Nephron (organoid): Measurements from ENCODE around the gene GNAI3.

Experiments used
- H3K27ac Mint-ChIP-seq, 3 experiments: 2 replicates each; pipeline ENCODE4 v1.8.0; 2020; ENCODE audit warnings: mixed read lengths in 3 of 3, mild to moderate bottlenecking in 2 of 3, moderate library complexity in 1 of 3
- H3K27me3 Mint-ChIP-seq: 2 replicates; pipeline ENCODE4 v1.8.0; 2021; ENCODE audit warnings: low read depth, mild to moderate bottlenecking, moderate library complexity, mixed read lengths
- H3K36me3 Mint-ChIP-seq: 2 replicates; pipeline ENCODE4 v1.8.0; 2020; ENCODE audit warnings: low read depth, mixed read lengths
- H3K4me1 Mint-ChIP-seq: 2 replicates; pipeline ENCODE4 v1.8.0; 2020; ENCODE audit warnings: mixed read lengths
- H3K4me3 Mint-ChIP-seq, 3 experiments: 2 replicates each; pipeline ENCODE4 v1.8.0; 2020; ENCODE audit warnings: mild to moderate bottlenecking in 3 of 3, mixed read lengths in 3 of 3, moderate library complexity in 2 of 3
- H3K9me3 Mint-ChIP-seq: 2 replicates; pipeline ENCODE4 v1.8.0; 2020; ENCODE audit warnings: mixed read lengths
- TF ChIP-seq, protein P1 (sequence below), 3 experiments: fragments of 200-600 bp; sonication (generic); IDR thresholded peaks; one replicate each; pipeline ENCODE4 v1.5.0; 2021; ENCODE audit warnings: antibody characterized with exemption in 3 of 3; ENCODE audit not compliant: unreplicated experiment in 3 of 3

GNAI3 gene

DNA sequence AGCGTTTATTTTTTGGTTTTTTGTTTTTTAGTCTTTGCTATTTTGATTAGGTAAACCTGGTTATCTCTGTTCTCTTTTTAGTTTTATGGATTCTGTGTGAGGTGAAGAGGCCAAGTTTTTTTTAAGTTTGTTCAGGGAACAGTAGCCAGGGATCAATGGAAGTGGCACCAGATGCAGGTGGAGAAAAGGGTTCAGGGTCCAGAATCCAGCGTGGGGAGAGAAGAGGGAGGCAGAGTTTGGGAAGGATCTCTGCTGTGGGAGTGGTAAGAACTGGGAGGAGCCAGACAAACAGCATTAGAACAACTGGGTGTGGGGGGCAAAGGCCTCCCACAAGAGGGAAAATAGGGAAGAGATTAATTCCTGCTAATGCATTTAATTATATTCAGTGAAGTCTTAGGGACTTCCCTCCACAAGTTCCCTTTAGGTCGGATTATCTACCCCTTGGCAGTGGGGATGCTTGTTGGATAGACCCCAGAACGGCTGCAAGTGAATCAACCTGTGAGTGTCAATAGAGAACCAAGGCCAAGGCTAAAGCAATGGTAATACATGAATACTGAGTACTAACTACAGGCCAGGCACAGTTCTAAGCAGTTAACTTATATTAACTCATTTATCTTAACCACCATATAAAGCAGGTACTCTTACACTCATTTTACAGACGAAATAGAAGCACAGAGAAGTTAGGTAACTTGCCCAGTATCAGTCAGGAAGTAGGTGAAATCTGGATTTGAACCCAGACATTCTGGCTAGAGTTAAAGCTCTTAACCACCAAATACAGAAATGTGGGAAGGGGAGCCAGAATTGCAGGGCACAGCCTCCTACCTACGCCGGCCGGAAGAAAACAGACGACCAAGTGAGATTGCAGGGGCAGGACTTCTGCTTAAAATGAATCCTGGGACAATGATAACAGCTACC is 70.5 kb downstream of the GNAI3 start:
- peaks cover 52% of the 10 kb centered on the region for H3K4me1 Mint-ChIP-seq
- peak overlapping the region; percentile 96 to 99 (median 98) for H3K4me3 Mint-ChIP-seq
- H3K36me3 Mint-ChIP-seq: no peaks in the 10 kb centered on the region
- H3K9me3 Mint-ChIP-seq: no peaks in the 10 kb centered on the region
- H3K27me3 Mint-ChIP-seq: no peaks in the 10 kb centered on the region
- TF ChIP-seq, protein P1, sequence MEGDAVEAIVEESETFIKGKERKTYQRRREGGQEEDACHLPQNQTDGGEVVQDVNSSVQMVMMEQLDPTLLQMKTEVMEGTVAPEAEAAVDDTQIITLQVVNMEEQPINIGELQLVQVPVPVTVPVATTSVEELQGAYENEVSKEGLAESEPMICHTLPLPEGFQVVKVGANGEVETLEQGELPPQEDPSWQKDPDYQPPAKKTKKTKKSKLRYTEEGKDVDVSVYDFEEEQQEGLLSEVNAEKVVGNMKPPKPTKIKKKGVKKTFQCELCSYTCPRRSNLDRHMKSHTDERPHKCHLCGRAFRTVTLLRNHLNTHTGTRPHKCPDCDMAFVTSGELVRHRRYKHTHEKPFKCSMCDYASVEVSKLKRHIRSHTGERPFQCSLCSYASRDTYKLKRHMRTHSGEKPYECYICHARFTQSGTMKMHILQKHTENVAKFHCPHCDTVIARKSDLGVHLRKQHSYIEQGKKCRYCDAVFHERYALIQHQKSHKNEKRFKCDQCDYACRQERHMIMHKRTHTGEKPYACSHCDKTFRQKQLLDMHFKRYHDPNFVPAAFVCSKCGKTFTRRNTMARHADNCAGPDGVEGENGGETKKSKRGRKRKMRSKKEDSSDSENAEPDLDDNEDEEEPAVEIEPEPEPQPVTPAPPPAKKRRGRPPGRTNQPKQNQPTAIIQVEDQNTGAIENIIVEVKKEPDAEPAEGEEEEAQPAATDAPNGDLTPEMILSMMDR (IDR thresholded peaks at IDR 0.05; ENCODE audit: unreplicated experiment in 3 of 3): no peak
- peak overlapping the region; percentile 74 to 99 (median 83) for H3K27ac Mint-ChIP-seq

DNA sequence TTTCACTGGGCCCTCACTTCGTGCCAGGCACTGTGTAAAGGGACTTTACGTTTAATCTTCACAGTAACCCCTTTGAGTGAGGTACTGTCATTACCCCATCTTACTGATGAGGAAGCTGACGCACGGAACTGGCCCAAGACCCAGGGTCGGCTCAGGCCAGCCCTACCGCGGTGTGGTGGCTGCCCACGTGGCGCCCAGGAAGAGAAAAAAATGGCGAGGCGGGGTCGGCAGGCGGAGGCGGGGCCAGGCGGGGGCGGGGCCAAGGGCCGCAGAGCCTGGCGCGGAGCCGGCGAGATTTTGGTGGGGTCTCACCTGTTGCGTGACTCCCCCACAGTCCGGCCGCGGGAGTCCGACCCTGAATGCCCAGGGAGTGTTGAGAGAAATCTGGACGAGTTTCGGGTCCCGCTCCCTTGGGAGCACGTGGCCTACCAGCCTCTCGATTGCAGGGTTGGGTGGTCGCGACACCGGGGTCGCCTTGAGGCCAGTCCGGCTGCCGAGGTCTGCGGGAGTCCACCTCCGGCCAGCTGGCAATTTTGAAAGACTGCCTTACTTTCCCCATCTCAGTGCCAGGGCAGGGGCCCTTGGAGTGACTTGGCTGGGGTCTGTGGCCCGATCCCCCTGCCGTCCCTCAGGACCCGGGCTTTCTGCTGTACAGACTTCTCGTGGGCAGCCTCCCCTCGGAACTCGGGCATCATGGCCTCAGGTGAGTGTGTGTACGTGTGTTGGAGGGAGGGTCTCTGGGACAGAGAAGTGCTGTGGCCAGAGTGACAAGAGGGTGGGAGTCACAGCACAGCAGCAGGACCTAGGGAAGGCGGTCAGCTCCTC is 71.4 kb downstream of the GNAI3 start, which contains the start of the genes AMPD2 and GNAT2:
Gene AMPD2 (plus strand): TSS at position 262 of the 825 bp plus-strand sequence. CDS start 1,339 bp downstream, outside the sequence.
Gene GNAT2 (minus strand): TSS at position 41 of the 825 bp plus-strand sequence. CDS start 6,746 bp downstream, outside the sequence.
- H3K36me3 Mint-ChIP-seq: no peaks in the 10 kb centered on the region
- H3K4me3 Mint-ChIP-seq: peak within 1 kb of the TSS; percentile 96 to 99 (median 98)
- H3K27ac Mint-ChIP-seq: peak within 1 kb of the TSS; percentile 74 to 99 (median 97)
- H3K4me1 Mint-ChIP-seq: peaks cover 53% of the 10 kb centered on the region
- no peaks in the 10 kb centered on the region for H3K9me3 Mint-ChIP-seq
- TF ChIP-seq, protein P1 (IDR thresholded peaks at IDR 0.05; ENCODE audit: unreplicated experiment in 3 of 3): no peak
- H3K27me3 Mint-ChIP-seq: no peaks in the 10 kb centered on the region

DNA sequence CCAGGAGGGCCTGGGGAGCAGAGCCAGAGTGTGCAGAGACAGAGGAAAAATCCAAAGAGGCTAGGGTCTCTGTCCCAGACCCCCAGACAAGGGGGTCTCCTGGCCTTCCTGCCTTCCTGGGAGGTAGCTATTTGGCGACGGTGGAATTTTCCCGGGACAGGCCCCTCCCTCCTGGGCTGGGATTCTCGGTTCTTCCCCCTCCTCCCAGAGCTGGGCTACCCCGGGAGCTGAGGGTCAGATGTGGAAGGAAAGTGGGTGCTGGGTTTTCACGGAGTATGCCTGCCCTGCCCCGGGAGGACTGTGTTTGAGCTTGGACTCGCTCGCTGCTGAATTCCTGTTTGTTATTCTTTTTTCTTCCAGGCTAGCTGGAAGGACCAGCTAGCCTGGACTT is 72.0 kb downstream of the GNAI3 start:
- Mint-ChIP-seq H3K9me3 (no peaks in the 10 kb centered on the region), H3K27me3 (no peaks in the 10 kb centered on the region), H3K4me3 (peak overlapping the region; percentile 96 to 99 (median 98)), H3K4me1 (peaks cover 55% of the 10 kb centered on the region), H3K27ac (peak overlapping the region; percentile 74 to 99 (median 97)), H3K36me3 (no peaks in the 10 kb centered on the region)
- TF ChIP-seq, protein P1 (IDR thresholded peaks at IDR 0.05; ENCODE audit: unreplicated experiment in 3 of 3): no peak

DNA sequence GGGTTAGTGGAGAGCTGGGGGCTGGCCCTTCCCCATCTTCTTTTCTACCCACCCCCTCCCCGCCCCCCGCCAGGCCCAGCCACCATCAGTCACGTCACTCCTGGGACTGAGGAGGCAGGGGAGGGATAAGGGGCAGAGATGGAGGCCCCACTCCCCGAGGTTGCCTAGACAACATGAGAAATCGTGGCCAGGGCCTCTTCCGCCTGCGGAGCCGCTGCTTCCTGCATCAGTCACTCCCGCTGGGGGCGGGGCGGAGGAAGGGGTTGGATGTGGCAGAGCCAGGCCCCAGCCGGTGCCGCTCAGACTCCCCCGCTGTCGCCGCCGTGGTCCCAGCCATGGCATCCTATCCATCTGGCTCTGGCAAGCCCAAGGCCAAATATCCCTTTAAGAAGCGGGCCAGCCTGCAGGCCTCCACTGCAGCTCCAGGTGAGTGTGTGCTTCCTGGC is 72.4 kb downstream of the GNAI3 start:
- TF ChIP-seq, protein P1 (IDR thresholded peaks at IDR 0.05; ENCODE audit: unreplicated experiment in 3 of 3): no peak
- peaks cover 60% of the 10 kb centered on the region for H3K4me1 Mint-ChIP-seq
- H3K4me3 Mint-ChIP-seq: peak overlapping the region; percentile 96 to 99 (median 98)

DNA sequence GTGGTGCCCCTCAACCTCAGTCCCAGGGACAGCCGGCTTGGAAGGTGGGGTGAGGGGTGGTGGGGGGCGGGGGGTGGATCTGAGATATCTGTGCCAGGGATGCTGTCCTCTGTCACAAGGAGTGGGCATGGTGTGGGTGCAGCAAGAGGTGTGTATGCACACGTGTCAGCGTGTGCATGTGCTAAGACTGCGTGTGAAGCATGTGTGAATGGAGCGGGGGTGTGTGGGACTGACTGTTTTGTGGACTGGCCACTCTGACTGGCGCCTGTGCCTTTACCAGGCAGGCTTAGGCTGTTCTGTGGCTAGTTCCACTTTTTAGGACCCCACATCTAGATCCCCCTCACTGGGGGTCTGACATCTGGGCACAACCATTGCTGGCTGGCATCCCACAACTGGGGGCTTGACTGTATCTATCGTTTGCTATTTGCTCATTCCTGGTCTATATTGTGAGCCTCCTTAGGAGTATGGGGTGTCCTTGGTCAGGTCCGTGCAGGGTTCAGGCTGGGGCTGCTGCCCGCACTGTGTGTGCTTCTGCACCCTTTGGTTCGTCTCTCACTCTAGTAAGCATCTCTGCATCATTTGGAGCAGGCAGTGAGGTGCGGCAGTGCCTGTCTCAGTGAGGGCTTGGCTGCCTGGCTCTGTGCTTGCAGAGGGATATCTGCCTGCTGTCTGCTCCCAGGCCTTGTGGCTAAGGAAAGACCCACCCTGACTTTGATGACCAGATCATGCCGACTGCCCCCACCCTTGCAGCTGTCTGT is 73.1 kb downstream of the GNAI3 start:
- H3K9me3 Mint-ChIP-seq: no peaks in the 10 kb centered on the region
- peaks cover 59% of the 10 kb centered on the region for H3K4me1 Mint-ChIP-seq
- no peaks in the 10 kb centered on the region for H3K27me3 Mint-ChIP-seq
- peak overlapping the region; percentile 96 to 99 (median 98) for H3K4me3 Mint-ChIP-seq
- H3K27ac Mint-ChIP-seq: peak overlapping the region; percentile 74 to 99 (median 94)
- peaks cover 8% of the 10 kb centered on the region for H3K36me3 Mint-ChIP-seq
- TF ChIP-seq, protein P1 (IDR thresholded peaks at IDR 0.05; ENCODE audit: unreplicated experiment in 3 of 3): no peak

More for the DNA sequence above, 72.4 kb downstream of the GNAI3 start:
- Mint-ChIP-seq H3K27ac (peak overlapping the region; percentile 74 to 99 (median 97)), H3K36me3 (peaks cover 1% of the 10 kb centered on the region), H3K27me3 (no peaks in the 10 kb centered on the region), H3K9me3 (no peaks in the 10 kb centered on the region)
